ENCODE data around the gene GRWD1.
"Not testable (repeated sequence)": the region's sequence is repeated elsewhere in the genome, so short reads cannot be mapped to it uniquely, and the experiment has no call there.

GRWD1 gene

DNA sequence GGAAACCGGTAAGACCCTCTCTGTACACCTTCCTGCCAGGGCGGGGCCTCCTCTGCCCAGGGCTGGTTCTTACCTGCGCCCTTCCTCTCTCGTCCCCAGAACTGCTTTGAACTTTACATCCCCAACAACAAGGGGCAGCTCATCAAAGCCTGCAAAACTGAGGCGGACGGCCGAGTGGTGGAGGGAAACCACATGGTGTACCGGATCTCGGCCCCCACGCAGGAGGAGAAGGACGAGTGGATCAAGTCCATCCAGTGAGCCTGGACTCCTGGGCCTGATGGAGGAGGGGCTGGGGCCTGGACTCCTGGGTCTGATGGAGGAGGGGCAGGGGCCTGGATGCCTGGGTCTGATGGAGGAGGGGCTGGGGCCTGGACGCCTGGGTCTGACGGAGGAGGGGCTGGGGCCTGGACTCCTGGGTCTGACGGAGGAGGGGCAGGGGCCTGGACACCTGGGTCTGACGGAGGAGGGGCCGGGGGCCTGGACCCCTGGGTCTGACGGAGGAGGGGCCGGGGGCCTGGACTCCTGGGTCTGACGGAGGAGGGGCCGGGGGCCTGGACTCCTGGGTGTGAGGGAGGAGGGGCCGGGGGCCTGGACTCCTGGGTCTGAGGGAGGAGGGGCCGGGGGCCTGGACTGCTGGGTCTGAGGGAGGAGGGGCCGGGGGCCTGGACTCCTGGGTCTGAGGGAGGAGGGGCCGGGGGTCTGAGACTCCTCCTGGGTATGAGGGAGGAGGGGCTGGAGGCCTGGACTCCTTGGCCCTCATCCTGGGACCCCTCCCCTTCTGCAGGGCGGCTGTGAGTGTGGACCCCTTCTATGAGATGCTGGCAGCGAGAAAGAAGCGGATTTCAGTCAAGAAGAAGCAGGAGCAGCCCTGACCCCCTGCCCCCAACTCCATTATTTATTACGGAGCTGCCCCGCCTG is 32.8 kb downstream of the GRWD1 start:
- DNase-seq (ENCODE audit: low read depth in 3 of 3, low spot score in 1 of 3) = no peak

DNA sequence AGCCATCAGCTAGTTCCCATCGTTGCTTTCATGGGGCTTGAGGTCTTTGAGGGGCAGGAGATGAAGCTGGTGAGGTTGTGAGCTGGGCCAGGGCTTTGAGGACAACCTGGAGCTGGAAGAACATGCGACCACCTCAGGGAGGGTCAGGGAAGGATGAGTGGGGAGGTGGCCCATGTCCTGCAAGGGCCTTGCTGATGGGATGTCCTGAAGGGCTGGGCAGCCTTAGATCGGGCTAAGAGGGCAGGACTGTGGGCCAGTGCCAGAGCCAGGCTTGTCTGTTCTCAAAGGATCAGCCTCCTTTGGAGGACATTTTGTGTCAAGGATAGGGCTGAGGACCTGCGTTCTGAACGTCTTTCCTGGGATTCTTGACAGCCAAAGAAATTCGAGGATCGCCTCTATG is 33.9 kb downstream of the GRWD1 start:
- DNase-seq (ENCODE audit: low read depth in 3 of 3, low spot score in 1 of 3) = no peak

DNA sequence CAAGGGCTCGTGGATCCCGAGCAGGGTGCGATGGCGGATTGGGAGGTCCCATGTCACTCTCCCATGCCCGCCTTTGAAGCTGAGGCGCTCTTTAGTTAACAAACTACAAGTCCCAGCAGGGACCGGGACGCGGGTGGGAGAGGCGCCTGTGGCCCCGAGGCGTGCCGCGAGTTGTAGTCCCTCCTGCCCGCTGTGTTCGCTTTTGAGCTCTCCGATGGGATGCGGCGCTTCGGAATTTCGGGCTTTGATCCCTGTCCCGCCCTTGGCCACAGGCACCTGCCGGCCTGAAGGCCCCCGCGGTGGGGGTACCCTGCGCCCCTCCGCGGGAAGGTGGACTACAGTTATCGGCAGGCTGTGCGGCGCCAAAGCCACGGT is 34.4 kb downstream of the GRWD1 start:
- peak in 1 of 3 donors; percentile 42 for DNase-seq (ENCODE audit: low read depth in 3 of 3, low spot score in 1 of 3)

DNA sequence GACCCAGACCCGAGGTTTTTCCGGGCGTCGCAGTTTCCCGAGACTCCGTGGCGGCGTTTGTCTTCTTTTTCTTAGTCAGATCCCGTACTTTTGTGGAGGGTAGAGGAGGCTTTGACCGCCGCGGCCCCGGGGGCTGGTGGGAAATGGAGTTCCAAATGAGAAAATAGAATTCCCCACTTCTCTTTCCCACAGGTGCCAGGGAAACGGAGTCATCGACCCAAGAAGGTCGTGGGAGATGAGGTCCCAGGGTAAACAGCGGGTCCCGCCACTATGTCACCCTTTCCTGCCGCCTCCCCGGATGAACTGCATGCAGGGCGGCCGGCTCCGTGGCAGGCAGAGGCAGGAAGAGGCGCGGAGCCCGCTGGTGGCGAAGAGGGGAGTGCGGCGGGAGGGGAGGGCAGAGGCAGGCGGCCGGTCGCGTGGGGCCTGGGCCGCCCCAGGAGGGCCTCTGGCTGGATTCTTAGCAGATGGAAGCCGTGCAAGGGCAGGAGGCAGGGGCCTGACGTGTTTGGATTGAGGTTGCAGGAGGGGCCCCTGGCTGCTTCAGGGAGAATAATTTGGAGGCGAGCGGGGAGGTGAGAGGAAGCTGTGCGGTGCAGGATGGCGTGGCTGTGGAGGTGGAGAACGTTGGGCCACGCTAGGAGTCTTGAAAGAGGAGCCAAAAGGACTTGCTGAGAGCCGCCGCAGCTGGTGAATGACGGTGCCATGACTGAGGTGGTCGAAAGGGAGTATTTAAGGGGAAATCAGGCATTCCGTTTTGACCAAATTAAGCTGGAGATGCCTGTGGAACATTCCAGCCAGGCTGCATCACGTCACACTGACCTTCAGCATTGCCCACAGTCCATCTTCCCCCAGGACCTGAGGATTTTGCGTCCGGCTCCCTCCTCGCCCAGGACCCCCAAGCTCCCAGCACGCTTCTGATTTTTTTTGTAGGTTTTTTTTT is 35.0 kb downstream of the GRWD1 start:
- DNase-seq (ENCODE audit: low read depth in 3 of 3, low spot score in 1 of 3) = peak in 1 of 3 donors; percentile 43

DNA sequence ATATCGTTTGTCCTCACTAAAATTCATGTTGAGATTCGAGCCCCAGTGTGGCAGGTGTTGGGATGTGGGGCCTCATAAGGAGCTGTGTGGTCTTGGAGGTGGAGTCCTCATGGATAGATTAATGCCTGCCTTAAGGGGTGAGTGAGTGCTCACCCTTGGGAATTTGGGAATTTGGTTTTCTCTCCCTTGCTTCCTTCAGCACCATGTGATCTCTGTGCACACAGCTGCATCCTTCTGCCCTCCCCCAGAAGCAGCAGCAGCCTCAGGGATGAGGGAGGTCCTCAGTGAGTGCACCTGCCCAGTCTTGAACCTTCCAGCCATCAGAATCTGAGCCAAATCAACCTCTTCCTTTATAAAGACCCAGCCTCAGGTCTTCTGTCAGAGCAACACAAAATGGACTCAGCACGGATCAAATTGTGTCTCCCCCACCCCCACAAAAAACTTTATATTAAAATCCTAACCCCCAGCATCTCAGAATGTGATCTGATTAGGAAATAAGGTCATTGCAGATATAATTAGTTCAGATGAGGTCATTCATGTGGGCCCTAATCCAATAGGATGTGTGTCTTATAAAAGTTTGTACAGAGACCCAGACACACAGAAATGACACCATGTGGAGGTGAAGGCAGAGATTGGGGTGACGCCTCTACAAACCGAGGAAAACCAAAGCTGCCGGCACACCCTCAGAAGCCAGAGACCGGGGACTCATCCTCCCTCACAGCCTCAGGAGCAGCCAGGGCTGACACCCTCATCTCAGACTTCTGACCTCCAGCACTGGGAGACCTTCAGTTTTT is 36.3 kb downstream of the GRWD1 start:
- DNase-seq (ENCODE audit: low read depth in 3 of 3, low spot score in 1 of 3) = no peak

DNA sequence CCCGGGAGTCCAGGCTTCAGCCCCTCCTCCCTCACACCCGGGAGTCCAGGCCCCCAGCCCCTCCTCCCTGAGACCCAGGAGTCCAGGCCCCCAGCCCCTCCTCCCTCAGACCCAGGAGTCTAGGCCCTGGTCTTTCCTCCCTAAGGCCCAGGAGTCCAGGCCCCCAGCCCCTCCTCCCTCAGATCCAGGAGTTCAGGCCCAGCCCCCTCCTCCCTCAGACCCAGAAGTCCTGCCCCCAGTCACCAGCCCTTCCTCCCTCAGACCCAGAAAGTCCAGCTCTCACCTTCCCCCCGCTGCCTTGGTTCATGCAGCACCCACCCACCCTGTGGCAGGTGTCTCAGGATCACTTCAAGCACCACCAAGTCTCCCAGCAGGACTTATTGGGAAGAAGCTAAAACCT is 37.5 kb downstream of the GRWD1 start:
- no peak for DNase-seq (ENCODE audit: low read depth in 3 of 3, low spot score in 1 of 3)

DNA sequence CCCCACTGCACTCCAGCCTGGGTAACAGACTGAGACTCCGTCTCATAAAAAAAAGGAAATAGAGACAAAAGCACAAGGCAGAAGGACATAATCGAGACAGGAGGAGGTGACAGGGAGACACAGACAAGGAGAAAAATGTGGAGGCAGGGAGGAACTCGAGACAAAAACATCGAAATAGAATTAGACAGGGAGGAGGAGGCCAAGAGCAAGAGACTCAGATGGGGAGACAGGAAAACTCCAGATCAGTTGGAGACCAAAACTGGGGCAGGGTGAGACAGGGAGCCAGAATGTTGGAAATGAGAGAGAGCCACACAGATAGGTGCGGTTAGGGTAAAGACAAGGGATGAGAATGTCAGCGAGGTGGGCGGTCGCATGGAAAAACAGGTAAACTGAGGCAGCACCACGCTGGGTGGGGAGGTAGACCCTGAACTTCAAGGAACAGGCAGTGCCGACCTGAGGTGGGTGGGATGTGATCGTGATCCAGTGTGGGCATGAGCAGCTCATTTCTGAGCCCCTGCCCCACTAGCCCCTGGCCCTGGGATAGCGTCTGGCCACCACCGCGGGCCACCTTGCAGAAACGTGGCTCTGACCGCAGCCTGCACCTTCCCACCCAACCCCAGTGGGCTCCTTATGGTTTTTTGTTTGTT is 38.6 kb downstream of the GRWD1 start:
- DNase-seq (ENCODE audit: low read depth in 3 of 3, low spot score in 1 of 3) = no peak

DNA sequence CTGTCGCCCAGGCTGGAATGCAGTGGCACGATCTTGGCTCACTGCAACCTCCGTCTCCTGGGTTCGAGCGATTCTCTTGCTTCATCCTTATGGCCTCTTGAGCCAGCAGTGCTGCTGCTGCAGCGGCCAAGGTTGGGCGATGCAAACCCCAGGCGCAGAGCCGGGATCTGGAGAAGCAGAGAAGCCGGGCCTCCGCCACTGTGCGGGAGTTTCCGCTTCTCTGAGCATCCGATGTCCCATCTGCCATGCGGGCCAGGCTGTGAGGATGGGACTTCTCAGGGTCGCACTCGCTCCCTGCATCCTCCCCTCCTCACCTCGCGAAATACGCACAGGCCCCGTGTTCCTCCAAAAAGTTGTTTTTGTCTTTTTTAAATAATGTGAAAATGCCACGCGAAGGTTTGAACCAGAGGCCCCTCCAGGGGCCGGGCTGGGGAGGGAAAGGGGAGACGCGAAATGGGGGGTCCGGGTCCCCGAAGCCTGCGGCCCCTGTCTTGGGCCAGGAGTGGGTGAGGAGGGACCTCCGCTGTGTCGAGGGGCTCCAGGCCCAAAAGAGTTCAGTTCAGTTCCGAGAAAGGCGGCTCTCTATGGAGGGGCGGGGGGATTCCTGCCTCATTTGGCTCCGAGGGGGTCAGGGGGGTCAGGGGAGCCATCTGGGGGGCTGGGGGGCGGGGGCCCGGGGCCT is 39.3 kb downstream of the GRWD1 start:
- no peak for DNase-seq (ENCODE audit: low read depth in 3 of 3, low spot score in 1 of 3)

DNA sequence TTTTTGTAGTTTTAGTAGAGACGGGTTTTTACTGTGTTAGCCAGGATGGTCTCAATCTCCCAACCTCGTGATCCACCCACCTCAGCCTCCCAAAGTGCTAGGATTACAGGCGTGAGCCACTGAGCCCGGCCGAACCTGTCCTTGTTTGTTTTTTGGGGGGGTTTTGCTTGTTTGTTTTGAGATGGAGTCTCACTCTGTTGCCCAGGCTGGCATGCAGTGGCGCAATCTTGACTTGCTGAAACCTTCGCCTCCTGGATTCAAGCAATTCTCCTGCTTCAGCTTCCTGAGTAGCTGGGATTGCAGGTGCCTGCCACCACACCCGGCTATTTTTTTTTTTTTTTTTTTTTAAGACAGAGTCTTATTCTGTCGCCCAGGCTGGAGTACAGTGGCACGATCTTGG is 40.9 kb downstream of the GRWD1 start:
- not testable (repeated sequence) for DNase-seq (ENCODE audit: low read depth in 3 of 3, low spot score in 1 of 3)

DNA sequence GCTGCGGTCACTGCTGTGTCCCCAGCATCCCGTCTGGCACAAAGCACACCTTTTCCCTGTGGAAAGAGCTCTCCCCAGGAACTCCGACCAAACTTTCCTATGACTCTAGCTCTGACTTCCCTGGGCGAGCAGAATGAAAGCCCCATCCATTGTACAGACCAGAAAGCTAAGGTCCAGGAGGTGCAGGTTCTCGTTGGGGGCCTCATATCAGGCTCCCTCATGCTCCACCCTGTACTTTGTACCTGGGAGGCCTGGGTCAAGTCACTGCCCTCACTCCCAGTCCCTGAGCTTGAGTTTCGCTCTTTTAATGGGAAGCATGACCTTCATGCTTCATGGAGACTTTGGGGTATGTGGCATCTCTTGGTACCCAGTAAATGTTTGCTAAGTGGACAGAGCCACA is 41.8 kb downstream of the GRWD1 start:
- DNase-seq (ENCODE audit: low read depth in 3 of 3, low spot score in 1 of 3) = no peak

DNA sequence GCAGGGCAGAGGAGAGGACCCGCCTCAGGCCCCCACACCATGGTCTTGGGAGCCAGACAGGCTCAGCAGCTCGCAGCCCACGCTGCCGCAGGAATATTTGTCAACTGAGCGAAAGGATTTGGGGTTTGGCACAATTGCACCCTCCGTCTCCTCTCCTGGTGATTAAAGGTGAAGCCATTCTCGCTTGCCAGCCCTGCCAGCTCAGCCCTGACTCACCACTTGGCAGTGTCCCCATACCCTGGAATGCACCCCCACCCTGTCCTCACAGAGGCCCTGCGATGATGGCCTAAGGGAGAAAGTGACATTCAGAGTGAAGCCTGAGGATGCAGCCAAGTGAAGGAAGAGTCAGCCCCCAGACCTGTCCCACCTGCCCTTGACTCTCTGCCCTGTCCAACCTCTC is 42.2 kb downstream of the GRWD1 start:
- DNase-seq (ENCODE audit: low read depth in 3 of 3, low spot score in 1 of 3) = no peak

DNA sequence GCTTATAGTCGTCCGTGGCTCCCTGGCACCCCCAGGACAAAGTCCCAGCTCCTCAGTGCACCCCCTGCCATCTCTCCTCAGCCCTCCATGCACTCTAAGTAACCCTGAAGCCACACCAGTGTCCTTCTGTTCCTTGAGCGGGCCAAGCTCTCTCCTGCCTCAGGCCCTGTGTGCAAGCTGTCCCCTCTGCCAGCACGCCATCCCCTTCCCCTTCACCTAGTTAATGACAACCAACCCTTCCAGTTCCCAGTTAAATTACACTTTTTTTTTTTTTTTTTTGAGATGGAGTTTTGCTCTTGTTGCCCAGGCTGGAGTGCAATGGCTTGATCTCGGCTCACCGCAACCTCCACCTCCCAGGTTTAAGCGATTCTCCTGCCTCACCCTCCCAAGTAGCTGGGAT is 42.7 kb downstream of the GRWD1 start:
- DNase-seq (ENCODE audit: low read depth in 3 of 3, low spot score in 1 of 3) = not testable (repeated sequence)

DNA sequence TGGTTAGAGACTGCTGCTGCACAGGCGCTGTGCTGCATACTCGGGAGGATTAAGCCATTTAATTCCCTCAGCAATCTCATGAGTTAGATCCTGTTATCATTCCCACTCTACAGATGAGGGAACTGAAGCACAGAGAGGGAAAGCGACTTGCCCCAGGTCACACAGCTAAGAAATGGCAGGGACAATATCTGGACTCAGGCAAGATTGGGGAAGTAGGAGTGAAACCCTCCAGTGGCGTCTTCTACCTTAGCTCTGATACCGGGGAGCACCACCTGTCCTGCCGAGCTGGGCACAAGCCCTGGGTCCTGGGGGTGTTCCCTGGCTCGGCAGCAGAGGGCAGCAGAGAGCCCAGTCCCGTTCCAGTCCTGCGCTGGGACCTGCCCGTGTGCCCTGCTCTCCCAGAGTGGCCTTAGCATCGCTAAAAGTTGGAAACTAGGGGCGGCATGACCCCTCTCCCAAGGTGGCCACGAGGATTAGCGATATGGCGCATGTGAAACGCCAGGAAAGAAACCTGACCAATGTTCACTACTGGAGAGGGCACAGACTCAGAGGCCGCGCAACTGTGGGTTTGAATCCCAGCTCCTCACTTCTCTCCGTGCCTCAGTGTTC is 43.9 kb downstream of the GRWD1 start:
- DNase-seq (ENCODE audit: low read depth in 3 of 3, low spot score in 1 of 3) = peak in 2 of 3 donors; percentile 63 to 80

DNA sequence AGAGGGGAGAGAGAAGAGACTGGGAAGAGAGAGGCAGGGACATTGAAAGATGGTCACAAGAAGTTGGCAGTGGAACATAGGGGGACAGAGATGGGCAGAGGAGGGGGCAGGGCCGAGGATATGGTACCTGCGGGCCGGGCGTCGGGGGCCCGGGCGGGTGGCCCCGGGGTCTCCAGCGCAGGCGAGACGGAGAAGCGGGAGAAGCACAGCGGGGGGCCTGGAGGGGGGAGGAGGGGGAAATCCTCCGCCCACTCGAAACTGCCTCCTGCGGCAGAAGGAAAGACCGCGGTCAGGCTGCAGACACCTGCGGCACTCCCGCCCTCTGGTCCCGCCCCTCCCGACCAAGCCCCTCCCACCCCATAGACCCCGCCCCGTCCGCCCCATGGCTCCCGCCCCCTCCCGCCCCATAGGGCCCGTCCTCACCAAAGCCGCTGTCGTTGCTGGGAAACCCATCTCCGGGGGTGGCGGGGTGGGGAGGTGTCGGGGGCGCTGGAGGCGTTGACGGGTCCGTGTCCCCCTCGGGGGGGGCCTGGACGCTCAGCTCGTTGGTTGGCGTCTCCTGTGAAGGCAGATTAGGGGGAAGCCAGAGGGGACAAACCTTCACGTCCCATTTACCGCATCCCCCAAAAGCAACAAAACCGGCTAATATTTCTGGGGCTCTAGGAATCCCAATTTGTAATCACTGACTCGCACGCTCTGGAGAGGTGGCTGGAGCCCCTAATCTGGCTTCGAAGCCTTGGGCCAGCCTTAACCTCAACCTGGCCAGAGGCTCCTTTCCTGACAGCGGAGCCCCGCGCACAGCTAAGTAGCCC is 45.4 kb downstream of the GRWD1 start:
- DNase-seq (ENCODE audit: low read depth in 3 of 3, low spot score in 1 of 3) = peak in 1 of 3 donors; percentile 35

DNA sequence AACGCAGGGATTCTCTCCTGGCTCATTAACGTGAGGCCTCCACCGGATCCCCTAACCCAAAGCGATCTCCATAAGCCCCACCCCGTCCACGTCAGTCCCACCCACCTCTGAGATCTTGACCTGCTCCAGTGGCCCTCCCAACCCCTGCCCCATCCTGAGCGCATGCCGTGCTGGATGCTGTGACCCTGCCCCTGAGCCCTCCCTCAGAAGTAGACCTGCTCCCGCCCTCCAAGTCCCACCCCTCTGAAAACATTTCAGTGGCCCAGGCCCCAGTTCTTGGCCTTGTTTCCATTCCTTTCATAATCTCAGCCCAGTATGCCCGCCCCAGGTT is 46.0 kb downstream of the GRWD1 start:
- DNase-seq (ENCODE audit: low read depth in 3 of 3, low spot score in 1 of 3) = no peak

DNA sequence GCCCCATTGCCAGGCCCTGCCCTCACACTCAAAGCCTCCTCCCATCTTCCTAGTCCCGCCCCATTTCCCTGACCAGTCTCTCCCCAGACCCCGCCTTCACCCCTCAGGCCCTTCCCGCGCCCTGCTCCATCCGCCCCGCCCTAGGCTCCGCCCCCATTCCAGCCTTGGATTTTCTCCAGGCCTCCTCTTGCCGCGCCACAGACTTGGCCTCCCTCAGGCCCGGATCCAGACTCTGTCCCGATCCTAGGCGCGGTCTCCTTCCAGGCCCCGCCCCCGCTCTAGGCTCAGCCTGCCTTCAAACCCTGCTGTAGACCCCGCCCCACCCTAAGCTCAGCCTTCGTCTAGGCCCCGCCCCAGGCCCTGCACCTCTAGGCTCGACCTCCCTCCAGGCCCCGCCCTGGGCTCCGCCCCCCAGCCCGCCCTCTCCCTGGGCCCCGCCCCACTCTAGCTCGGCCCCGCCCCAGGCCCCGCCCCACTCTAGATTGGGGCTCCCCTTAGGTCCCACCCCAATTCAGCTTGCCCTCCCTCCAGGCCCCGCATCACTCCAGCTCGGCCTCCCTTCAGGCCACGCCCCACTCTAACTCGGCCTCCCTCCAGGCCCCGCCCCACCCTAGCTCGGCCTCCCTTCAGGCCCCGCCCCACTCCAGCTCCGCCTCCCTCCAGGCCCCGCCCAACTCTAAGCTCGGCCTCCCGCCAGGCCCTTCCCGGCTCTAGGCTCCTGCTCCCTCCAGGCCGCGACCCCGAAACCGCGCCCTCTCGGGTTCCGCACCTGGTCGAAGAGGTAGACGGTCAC is 47.3 kb downstream of the GRWD1 start:
- DNase-seq (ENCODE audit: low read depth in 3 of 3, low spot score in 1 of 3) = peak; percentile 42 to 69 (median 51)

DNA sequence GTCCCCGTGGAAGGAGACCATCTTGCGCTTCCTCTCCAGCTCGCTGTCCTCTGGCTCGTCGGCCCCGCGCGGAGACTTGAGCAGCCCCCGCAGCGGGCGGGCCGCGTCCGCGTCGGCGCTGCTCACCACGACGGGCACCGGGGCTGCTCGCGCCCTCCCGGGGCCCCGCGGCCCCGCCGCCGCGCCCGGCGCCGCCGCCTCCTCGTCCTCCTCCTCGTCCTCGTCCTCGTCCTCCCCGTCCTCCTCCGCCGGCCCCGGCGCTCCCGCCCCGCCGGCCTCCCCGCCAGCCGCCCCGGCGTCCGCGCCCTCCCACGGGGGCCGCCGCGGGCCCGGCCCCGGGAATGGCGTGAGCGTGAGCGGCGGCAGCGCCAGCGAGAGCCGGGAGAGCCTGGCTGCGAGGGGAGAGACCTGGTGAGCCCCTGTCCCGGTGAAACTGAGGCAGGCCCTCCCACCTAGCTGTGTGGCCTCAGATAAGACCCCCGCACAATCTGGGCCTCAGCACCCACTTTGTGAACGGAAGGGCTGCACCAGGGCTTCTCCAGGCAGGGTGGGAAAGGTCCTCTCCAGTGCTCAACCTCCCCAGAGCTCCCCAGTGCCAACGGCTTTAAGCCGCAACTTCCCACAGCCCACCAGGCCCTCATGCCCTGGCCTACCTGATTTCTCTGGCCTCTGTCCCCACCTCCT is 48.1 kb downstream of the GRWD1 start:
- DNase-seq (ENCODE audit: low read depth in 3 of 3, low spot score in 1 of 3) = no peak

DNA sequence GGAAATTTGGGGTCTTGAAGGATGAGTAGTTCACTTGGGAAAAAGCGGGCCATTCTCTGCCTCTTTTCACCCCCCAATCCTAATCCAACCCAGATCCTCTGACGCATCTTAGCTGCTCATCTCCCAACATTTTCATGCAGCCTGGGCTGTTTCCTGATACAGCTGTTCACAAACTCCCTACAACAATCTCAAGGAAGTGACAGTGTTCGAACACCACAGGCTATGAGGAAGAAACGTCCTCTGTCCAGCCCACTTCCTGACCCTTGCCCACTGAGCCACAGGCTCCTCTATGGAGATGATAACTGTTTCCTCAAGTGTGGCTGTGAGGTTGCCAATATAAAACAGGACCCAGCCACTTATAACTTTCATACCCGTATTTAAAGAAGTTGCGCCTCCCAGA is 49.6 kb downstream of the GRWD1 start:
- no peak for DNase-seq (ENCODE audit: low read depth in 3 of 3, low spot score in 1 of 3)
